Suprapubic skin (tissue), 4 donors: ENCODE data around the gene NFIB.

Source experiments
- EP300 ChIP-seq: sonication (generic); formaldehyde crosslinking; IDR thresholded peaks from one replicate; pipeline ENCODE4 v1.6.1; 2017; ENCODE audit warnings: antibody characterized with exemption
- POLR2A ChIP-seq, 2 donors: fragments of 450-650 bp; IDR thresholded peaks; one replicate each; pipeline ENCODE4 v1.6.1; 2017; ENCODE audit warnings: antibody characterized with exemption in 2 of 2, mild to moderate bottlenecking in 2 of 2, moderate library complexity in 2 of 2
- POLR2AphosphoS5 ChIP-seq, 3 donors: sonication (generic); formaldehyde crosslinking; IDR thresholded peaks; one replicate each; pipeline ENCODE4 v1.6.1; 2017; ENCODE audit warnings: antibody characterized with exemption in 3 of 3
- TF ChIP-seq, protein P1 (sequence below), 2 donors: fragments of 200-600 bp in 1 of 2; fragments of 450-650 bp in 1 of 2; sonication (generic) in 1 of 2; IDR thresholded peaks; one replicate each; pipeline ENCODE4 v1.5.1; 2016 to 2019; ENCODE audit warnings: antibody characterized with exemption in 2 of 2, mild to moderate bottlenecking in 1 of 2, moderate library complexity in 1 of 2

DNA sequence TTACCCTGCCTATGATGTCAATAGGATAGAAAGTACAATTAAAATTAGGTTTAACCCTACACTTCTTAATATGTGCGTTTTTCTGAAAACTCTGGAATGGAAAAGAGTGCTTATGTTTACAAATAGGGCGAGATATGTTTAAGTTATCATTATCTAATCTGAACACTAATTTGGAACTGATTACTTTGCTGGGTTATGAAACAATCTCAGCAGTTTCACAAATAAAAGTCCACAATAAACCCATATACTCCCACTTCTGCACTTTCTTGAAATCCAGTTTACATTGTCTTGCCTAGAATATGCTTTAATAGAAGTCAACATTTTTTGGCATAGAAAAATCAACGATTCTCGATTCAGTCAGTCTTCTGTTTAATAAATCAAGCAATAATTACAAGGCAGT is 236.3 kb downstream of the NFIB start:
- TF ChIP-seq, protein P1, sequence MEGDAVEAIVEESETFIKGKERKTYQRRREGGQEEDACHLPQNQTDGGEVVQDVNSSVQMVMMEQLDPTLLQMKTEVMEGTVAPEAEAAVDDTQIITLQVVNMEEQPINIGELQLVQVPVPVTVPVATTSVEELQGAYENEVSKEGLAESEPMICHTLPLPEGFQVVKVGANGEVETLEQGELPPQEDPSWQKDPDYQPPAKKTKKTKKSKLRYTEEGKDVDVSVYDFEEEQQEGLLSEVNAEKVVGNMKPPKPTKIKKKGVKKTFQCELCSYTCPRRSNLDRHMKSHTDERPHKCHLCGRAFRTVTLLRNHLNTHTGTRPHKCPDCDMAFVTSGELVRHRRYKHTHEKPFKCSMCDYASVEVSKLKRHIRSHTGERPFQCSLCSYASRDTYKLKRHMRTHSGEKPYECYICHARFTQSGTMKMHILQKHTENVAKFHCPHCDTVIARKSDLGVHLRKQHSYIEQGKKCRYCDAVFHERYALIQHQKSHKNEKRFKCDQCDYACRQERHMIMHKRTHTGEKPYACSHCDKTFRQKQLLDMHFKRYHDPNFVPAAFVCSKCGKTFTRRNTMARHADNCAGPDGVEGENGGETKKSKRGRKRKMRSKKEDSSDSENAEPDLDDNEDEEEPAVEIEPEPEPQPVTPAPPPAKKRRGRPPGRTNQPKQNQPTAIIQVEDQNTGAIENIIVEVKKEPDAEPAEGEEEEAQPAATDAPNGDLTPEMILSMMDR (IDR thresholded peaks at IDR 0.05) = no peak
- TF ChIP-seq POLR2A (IDR thresholded peaks at IDR 0.05) (no peak), POLR2AphosphoS5 (IDR thresholded peaks at IDR 0.05) (no peak), EP300 (no peak)
